GM21737 (cell line): ENCODE results near the gene BCAT1.
"Not testable (repeated sequence)": the region's sequence is repeated elsewhere in the genome, so short reads cannot be mapped to it uniquely, and the experiment has no call there.

Experiments
- ATAC-seq: cut with Tn5 transposase; IDR thresholded peaks from one replicate; pipeline ENCODE4 v1.9.1; 2021; ENCODE audit warnings: mild to moderate bottlenecking, moderate library complexity; ENCODE audit not compliant: unreplicated experiment

BCAT1 gene

GRCh38 chr12:24860546-24860945, 88.4 kb downstream of the BCAT1 start:
- ATAC-seq: no peak

- ATAC-seq: no peak
These were observed 92.4 kb downstream of the BCAT1 start for GRCh38 chr12:24856541-24856940.

- ATAC-seq: no peak
These were observed 94.0 kb downstream of the BCAT1 start for GRCh38 chr12:24854908-24855307.

GRCh38 chr12:24854017-24854416, 94.9 kb downstream of the BCAT1 start:
- ATAC-seq: no peak

- ATAC-seq: no peak
These were observed 95.3 kb downstream of the BCAT1 start for GRCh38 chr12:24853588-24853987.

GRCh38 chr12:24853094-24853493, 95.8 kb downstream of the BCAT1 start:
- ATAC-seq: no peak

- ATAC-seq: no peak
These were observed 96.5 kb downstream of the BCAT1 start for GRCh38 chr12:24852420-24852819.

- ATAC-seq: not testable (repeated sequence)
These were observed 97.0 kb downstream of the BCAT1 start for GRCh38 chr12:24851883-24852282.

GRCh38 chr12:24851341-24851740, 97.6 kb downstream of the BCAT1 start:
- no peak for ATAC-seq

- ATAC-seq: no peak
These were observed 98.4 kb downstream of the BCAT1 start for GRCh38 chr12:24850496-24850895.

GRCh38 chr12:24848941-24849477, 99.9 kb downstream of the BCAT1 start:
- ATAC-seq: no peak

- ATAC-seq: no peak
These were observed 102.2 kb downstream of the BCAT1 start for GRCh38 chr12:24846689-24847088.

GRCh38 chr12:24845615-24846014, 103.3 kb downstream of the BCAT1 start:
- ATAC-seq: no peak

- no peak for ATAC-seq
These were observed 108.7 kb downstream of the BCAT1 start for GRCh38 chr12:24840046-24840800.

- peak; percentile 86 for ATAC-seq
These were observed 109.6 kb downstream of the BCAT1 start for GRCh38 chr12:24839268-24839791.

GRCh38 chr12:24838531-24838950, 110.4 kb downstream of the BCAT1 start:
- ATAC-seq: peak; percentile 52

- ATAC-seq: no peak
These were observed 113.5 kb downstream of the BCAT1 start for GRCh38 chr12:24835377-24835776.

GRCh38 chr12:24833513-24833912, 115.4 kb downstream of the BCAT1 start:
- no peak for ATAC-seq

- ATAC-seq: no peak
These were observed 124.9 kb downstream of the BCAT1 start for GRCh38 chr12:24823808-24824515.

GRCh38 chr12:24822121-24822899, 126.6 kb downstream of the BCAT1 start:
- ATAC-seq: peak; percentile 53

- peak; percentile 38 for ATAC-seq
These were observed 127.2 kb downstream of the BCAT1 start for GRCh38 chr12:24821691-24822090.
